Neutrophil (primary cell): ENCODE measurements around the gene SRSF2.
"Not testable (repeated sequence)": the region's sequence is repeated elsewhere in the genome, so short reads cannot be mapped to it uniquely, and the experiment has no call there.

Source experiments
- H3K27ac ChIP-seq: fragments of 200-600 bp; sonication (generic); 2 replicates; pipeline ENCODE4 v1.5.1; 2016; ENCODE audit warnings: mild to moderate bottlenecking, moderate library complexity
- H3K27me3 ChIP-seq: fragments of 200-600 bp; sonication (generic); 2 replicates; pipeline ENCODE4 v1.6.0; 2016; ENCODE audit warnings: mild to moderate bottlenecking
- H3K36me3 ChIP-seq: fragments of 200-600 bp; sonication (generic); 2 replicates; pipeline ENCODE4 v1.5.1; 2017
- H3K4me1 ChIP-seq, 2 experiments: fragments of 200-600 bp in 1 of 2; sonication (generic) in 1 of 2; 1 replicate in 1 of 2; 2 replicates in 1 of 2; pipeline versions ENCODE4 v1.5.1 to v1.6.1; 2013 to 2016; ENCODE audit warnings: low read depth in 1 of 2, low read length in 1 of 2, mild to moderate bottlenecking in 1 of 2, moderate library complexity in 1 of 2; ENCODE audit not compliant: control insufficient read depth in 1 of 2, insufficient read depth in 1 of 2
- H3K4me3 ChIP-seq, 2 experiments: fragments of 200-600 bp in 1 of 2; sonication (generic) in 1 of 2; 1 replicate in 1 of 2; 2 replicates in 1 of 2; pipeline ENCODE4 v1.5.1; 2013 to 2016; ENCODE audit warnings: low read depth in 1 of 2, low read length in 1 of 2, mild to moderate bottlenecking in 1 of 2, moderate library complexity in 1 of 2
- H3K9me3 ChIP-seq: fragments of 200-600 bp; sonication (generic); 2 replicates; pipeline ENCODE4 v1.5.1; 2016
- CTCF ChIP-seq: fragments of 200-600 bp; sonication (generic); IDR thresholded peaks from 2 replicates; pipeline ENCODE4 v1.5.1; 2016; ENCODE audit warnings: antibody characterized with exemption

SRSF2 gene

DNA sequence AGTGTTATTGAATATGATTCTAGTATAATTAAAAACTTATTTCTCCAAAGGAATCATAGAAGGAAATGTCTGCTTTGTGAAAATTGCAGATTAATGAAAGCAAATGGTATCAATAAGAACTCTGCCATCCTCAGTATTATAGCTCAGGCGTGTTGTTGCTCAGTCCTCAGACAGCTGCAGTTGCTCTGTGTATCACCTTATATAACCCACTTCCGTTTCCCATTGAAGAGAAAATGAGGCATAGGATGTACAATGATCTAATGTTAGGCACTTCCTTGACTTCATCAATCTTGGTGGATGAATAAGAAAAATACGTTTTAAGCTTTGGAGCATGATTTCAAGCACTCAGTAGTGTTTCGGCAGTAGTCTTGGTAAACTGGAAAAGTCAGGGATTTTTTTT, 14.9 kb upstream of the SRSF2 start:
- Histone ChIP-seq H3K27ac (no peak overlapping the region), H3K27me3 (no peaks in the 10 kb centered on the region), H3K9me3 (no peaks in the 10 kb centered on the region), H3K4me1 (no peaks in the 10 kb centered on the region), H3K36me3 (peaks cover 53% of the 10 kb centered on the region), H3K4me3 (no peak overlapping the region)
- no peak for TF ChIP-seq CTCF

DNA sequence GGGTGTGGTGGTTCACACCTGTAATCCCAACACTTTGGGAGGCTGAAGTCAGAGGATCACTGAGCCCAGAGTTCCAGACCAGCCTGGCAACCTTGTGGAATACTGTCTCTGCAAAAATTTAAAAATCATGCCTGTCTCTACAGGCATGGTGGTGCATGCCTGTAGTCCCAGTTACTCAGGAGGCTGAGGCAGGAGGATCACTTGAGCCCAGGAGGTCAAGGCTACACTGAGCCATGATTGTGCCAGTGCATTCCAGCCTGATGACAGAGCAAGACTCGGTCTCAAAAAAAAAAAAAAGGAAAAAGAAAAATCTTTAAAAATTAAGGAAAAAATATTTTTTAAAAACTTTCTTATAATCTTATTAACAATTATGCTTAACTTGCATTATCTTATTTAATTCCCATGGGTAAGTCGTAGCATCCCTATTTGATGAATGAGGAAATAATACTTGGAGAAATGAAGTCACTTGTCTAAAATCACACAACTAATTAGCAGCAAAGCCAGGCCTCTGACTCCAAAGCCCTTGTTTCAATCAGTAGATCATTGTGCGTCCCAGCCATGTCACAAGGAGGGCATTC, 14.4 kb upstream of the SRSF2 start:
- Histone ChIP-seq H3K4me3 (no peak overlapping the region), H3K27me3 (no peaks in the 10 kb centered on the region), H3K27ac (no peak overlapping the region), H3K36me3 (peaks cover 54% of the 10 kb centered on the region), H3K9me3 (no peaks in the 10 kb centered on the region), H3K4me1 (no peaks in the 10 kb centered on the region)
- no peak for TF ChIP-seq CTCF

DNA sequence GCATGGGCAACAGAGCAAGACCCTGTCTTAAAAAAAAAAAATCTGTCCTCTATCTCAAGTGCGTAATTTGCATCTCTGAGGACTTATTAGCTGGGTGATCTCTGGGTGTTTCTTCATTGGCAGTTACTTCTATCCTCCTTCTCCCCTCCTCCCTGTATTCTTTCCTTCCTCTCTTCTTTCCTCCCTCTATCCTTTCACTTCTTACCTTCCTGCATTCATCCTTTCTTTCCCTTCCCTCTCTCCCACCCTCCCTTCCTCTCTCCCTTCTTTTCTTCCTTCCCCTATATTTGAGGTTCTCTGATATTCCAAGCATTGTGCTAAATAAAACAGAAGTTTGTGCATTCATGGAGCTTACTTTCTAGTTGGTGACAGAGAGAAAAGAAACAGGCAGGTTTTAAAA, 11.5 kb upstream of the SRSF2 start:
- Histone ChIP-seq H3K9me3 (no peaks in the 10 kb centered on the region), H3K36me3 (peaks cover 57% of the 10 kb centered on the region), H3K4me1 (no peaks in the 10 kb centered on the region), H3K4me3 (no peak overlapping the region), H3K27me3 (no peaks in the 10 kb centered on the region), H3K27ac (no peak overlapping the region)
- no peak for TF ChIP-seq CTCF

- no peak overlapping the region for H3K4me3 ChIP-seq
- H3K4me1 ChIP-seq: no peaks in the 10 kb centered on the region
- H3K27me3 ChIP-seq: no peaks in the 10 kb centered on the region
- H3K27ac ChIP-seq: no peak overlapping the region
- TF ChIP-seq CTCF: no peak
- peaks cover 60% of the 10 kb centered on the region for H3K36me3 ChIP-seq
- no peaks in the 10 kb centered on the region for H3K9me3 ChIP-seq
Measured at GRCh38 chr17:76747716-76748363, 10.7 kb upstream of the SRSF2 start.

DNA sequence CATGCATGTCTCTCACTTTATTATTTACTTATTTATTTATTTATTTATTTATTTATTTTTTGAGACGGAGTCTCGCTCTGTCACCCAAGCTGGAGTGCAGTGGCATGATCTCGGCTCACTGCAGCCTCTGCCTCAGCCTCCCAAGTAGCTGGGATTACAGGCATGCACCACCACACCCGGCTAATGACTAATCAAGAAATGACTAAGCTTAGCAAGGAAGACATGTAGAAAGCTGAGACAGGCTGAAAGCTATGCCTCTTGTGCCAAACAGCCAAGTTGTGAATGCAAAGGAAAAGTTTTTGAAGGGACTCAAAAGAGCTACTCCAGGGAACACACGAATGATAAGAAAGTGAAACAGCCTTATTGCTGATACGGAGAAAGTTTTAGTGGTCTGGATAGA, 8.7 kb upstream of the SRSF2 start:
- not testable (repeated sequence) for H3K9me3 ChIP-seq, H3K4me1 ChIP-seq, H3K27ac ChIP-seq, H3K4me3 ChIP-seq, H3K27me3 ChIP-seq
- peaks cover 63% of the 10 kb centered on the region for H3K36me3 ChIP-seq

GRCh38 chr17:76744747-76745146, 7.6 kb upstream of the SRSF2 start:
- TF ChIP-seq CTCF: no peak
- Histone ChIP-seq H3K36me3 (peaks cover 63% of the 10 kb centered on the region), H3K4me3 (no peak overlapping the region), H3K9me3 (no peaks in the 10 kb centered on the region), H3K4me1 (no peaks in the 10 kb centered on the region), H3K27ac (no peak overlapping the region), H3K27me3 (no peaks in the 10 kb centered on the region)
